ENCODE measurements around the gene CABLES1.
"Not testable (repeated sequence)": the region's sequence is repeated elsewhere in the genome, so short reads cannot be mapped to it uniquely, and the experiment has no call there.

The CABLES1 gene

DNA sequence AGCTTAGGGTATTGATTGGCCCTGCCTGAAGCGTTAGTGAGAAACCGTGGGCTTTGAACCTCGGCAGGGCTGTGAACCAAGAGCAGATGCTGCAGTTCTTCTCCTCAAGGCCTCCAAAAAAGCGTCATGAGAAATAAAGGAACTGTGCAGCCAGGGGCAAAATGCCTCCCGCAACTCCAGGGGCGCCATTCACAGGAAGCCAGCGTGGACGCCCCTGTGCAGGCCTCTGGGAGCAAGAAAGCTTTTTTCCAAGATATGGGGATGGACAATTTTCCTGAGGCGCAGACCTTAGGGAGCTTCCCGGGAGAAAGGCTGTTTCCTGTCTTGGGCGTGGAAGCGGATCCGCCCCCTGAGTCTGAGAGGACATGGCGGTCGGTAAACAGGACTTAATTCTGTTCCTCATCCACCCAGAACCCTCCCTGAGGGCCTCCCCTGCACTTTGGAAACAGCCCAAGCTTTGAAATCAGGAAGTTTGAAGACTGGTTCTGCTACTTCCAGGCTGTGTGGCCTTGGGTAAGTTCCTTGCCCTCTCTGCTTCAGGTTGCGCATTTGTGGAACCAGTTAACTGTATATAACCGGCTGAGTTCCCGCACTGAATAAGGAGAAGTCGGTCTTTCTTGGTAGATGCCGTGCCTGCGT, 29.6 kb upstream of the CABLES1 start:
- Histone ChIP-seq H3K36me3 (ENCODE audit: insufficient read depth, low read length) (no peaks in the 10 kb centered on the region), H3K27ac (no peak overlapping the region), H3K4me3 (no peak overlapping the region), H3K9ac (ENCODE audit: insufficient read length) (no peak overlapping the region), H3K9me3 (ENCODE audit: low read depth, low read length) (no peaks in the 10 kb centered on the region)
- TF ChIP-seq POLR2AphosphoS5 (IDR thresholded peaks at IDR 0.05; ENCODE audit: borderline replicate concordance, low read depth, low read length), result no peak
- no peak for TF ChIP-seq FOXP2 (optimal IDR thresholded peaks at IDR 0.05; ENCODE audit: control extremely low read depth, extremely low read length, insufficient read depth)
- TF ChIP-seq EZH2 (IDR thresholded peaks at IDR 0.05), result no peak
- no peak for DNase-seq (ENCODE audit: low read depth, low spot score)

- H3K9ac ChIP-seq (ENCODE audit: insufficient read length), result no peak overlapping the region
- H3K27ac ChIP-seq, result peak overlapping the region; percentile 63; the same call in 1 of the 2 replicates
- no peaks in the 10 kb centered on the region for H3K36me3 ChIP-seq (ENCODE audit: insufficient read depth, low read length)
- TF ChIP-seq FOXP2 (optimal IDR thresholded peaks at IDR 0.05; ENCODE audit: control extremely low read depth, extremely low read length, insufficient read depth), result no peak
- no peak for TF ChIP-seq EZH2 (IDR thresholded peaks at IDR 0.05)
- TF ChIP-seq POLR2AphosphoS5 (IDR thresholded peaks at IDR 0.05; ENCODE audit: borderline replicate concordance, low read depth, low read length), result no peak
- H3K4me3 ChIP-seq, result peak overlapping the region; percentile 8; the same call in 1 of the 2 replicates
- no peak for DNase-seq (ENCODE audit: low read depth, low spot score)
- H3K9me3 ChIP-seq (ENCODE audit: low read depth, low read length), result no peaks in the 10 kb centered on the region
Measured at GRCh38 chr18:23106575-23106974, 28.7 kb upstream of the CABLES1 start.

- no peak overlapping the region for H3K27ac ChIP-seq
- no peak for DNase-seq (ENCODE audit: low read depth, low spot score)
- H3K4me3 ChIP-seq, result peak overlapping the region; percentile 16; the same call in 1 of the 2 replicates
- H3K9ac ChIP-seq (ENCODE audit: insufficient read length), result no peak overlapping the region
- TF ChIP-seq FOXP2 (optimal IDR thresholded peaks at IDR 0.05; ENCODE audit: control extremely low read depth, extremely low read length, insufficient read depth) (no peak), EZH2 (IDR thresholded peaks at IDR 0.05) (no peak), POLR2AphosphoS5 (IDR thresholded peaks at IDR 0.05; ENCODE audit: borderline replicate concordance, low read depth, low read length) (no peak)
- H3K36me3 ChIP-seq (ENCODE audit: insufficient read depth, low read length), result no peaks in the 10 kb centered on the region
- H3K9me3 ChIP-seq (ENCODE audit: low read depth, low read length), result no peaks in the 10 kb centered on the region
Measured at GRCh38 chr18:23107718-23108117, 27.6 kb upstream of the CABLES1 start.

DNA sequence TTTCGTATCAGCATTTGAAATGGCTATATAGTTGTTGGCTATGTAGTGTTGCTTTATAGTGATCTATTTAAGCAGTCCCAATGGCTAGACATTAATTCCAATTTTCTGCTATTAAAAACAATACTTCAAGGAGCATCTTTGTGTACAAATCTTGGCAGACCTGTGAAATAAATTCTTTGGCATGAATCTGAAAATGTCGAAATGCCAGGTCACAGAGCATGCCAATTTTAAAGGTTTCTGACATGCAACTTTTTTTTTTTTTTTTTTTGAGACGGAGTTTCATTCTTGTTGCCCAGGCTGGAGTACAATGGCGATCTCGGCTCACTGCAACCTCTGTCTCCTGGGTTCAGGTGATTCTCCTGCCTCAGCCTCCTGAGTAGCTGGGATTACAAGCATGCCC, 26.8 kb upstream of the CABLES1 start:
- Histone ChIP-seq H3K36me3 (ENCODE audit: insufficient read depth, low read length) (no peaks in the 10 kb centered on the region), H3K4me3 (no peak overlapping the region), H3K9me3 (ENCODE audit: low read depth, low read length) (no peaks in the 10 kb centered on the region), H3K9ac (ENCODE audit: insufficient read length) (no peak overlapping the region), H3K27ac (no peak overlapping the region)
- TF ChIP-seq FOXP2 (optimal IDR thresholded peaks at IDR 0.05; ENCODE audit: control extremely low read depth, extremely low read length, insufficient read depth), result no peak
- no peak for TF ChIP-seq EZH2 (IDR thresholded peaks at IDR 0.05)
- TF ChIP-seq POLR2AphosphoS5 (IDR thresholded peaks at IDR 0.05; ENCODE audit: borderline replicate concordance, low read depth, low read length), result no peak
- no peak for DNase-seq (ENCODE audit: low read depth, low spot score)

- not testable (repeated sequence) for H3K9ac ChIP-seq (ENCODE audit: insufficient read length); H3K9me3 ChIP-seq (ENCODE audit: low read depth, low read length); H3K27ac ChIP-seq; H3K4me3 ChIP-seq; DNase-seq (ENCODE audit: low read depth, low spot score); H3K36me3 ChIP-seq (ENCODE audit: insufficient read depth, low read length)
Measured at GRCh38 chr18:23109163-23109562, 26.1 kb upstream of the CABLES1 start.

DNA sequence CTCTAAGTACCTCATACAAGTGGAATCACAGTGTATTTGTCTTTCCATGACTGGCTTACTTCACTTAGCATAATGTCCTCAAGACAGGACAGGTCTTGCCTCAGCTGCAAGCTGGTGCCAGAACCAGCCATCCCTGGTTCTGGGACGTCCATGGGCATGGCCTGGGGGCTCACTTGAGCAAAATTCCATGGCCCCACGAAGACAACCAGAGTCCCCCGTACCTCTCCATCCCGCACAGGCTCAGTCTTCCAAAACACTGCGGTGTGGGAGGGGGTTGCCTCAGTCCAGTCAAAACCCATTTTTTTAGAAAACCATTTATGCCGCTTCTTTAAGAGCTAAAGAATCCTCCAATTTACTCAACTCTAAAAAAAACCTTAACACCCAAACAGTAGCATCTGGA, 21.7 kb upstream of the CABLES1 start:
- Histone ChIP-seq H3K9ac (ENCODE audit: insufficient read length) (no peak overlapping the region), H3K36me3 (ENCODE audit: insufficient read depth, low read length) (no peaks in the 10 kb centered on the region), H3K27ac (no peak overlapping the region), H3K4me3 (no peak overlapping the region), H3K9me3 (ENCODE audit: low read depth, low read length) (no peaks in the 10 kb centered on the region)
- no peak for TF ChIP-seq POLR2AphosphoS5 (IDR thresholded peaks at IDR 0.05; ENCODE audit: borderline replicate concordance, low read depth, low read length)
- no peak for TF ChIP-seq EZH2 (IDR thresholded peaks at IDR 0.05)
- no peak for TF ChIP-seq FOXP2 (optimal IDR thresholded peaks at IDR 0.05; ENCODE audit: control extremely low read depth, extremely low read length, insufficient read depth)
- no peak for DNase-seq (ENCODE audit: low read depth, low spot score)

DNA sequence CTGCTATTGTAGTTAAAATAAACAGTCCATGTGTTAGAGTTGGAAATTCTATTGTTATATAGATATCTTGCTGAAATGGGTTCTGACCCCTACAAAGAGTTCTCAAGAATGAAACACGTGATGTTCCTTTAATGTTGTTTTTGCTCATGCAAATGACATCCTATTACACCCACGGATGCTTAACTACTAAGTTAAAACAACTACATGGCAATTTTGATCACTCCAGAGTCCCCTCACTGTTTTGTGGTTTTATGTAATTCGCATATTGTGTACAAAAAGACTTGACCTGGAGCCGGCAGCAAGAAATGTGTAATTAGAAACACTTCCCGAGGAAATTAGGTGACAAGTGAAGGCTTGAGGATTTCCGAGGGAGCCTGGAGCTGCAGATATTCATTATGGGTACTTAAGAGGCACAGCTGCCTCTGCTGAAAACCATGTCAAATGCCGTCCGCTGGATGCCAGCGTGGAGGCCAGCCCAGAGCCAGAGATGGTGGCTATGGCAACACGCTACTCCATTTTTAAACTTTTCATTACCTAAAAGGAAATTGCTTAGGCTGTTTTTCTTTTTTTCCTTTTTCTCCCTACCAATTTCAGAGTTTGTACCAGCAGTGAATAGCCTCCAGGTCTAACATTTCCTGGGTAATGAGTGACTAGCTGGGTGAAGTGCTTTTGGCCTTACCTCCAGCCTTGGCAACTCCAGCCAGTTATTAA, 21.0 kb upstream of the CABLES1 start:
- no peak for TF ChIP-seq POLR2AphosphoS5 (IDR thresholded peaks at IDR 0.05; ENCODE audit: borderline replicate concordance, low read depth, low read length)
- no peak for TF ChIP-seq FOXP2 (optimal IDR thresholded peaks at IDR 0.05; ENCODE audit: control extremely low read depth, extremely low read length, insufficient read depth)
- TF ChIP-seq EZH2 (IDR thresholded peaks at IDR 0.05), result no peak
- DNase-seq (ENCODE audit: low read depth, low spot score), result no peak
- Histone ChIP-seq H3K36me3 (ENCODE audit: insufficient read depth, low read length) (no peaks in the 10 kb centered on the region), H3K9me3 (ENCODE audit: low read depth, low read length) (no peaks in the 10 kb centered on the region), H3K4me3 (peak overlapping the region; percentile 6), H3K27ac (no peak overlapping the region), H3K9ac (ENCODE audit: insufficient read length) (no peak overlapping the region)

- Histone ChIP-seq H3K9ac (ENCODE audit: insufficient read length) (no peak overlapping the region), H3K9me3 (ENCODE audit: low read depth, low read length) (no peaks in the 10 kb centered on the region), H3K27ac (no peak overlapping the region), H3K36me3 (ENCODE audit: insufficient read depth, low read length) (no peaks in the 10 kb centered on the region), H3K4me3 (peak overlapping the region; percentile 6; the same call in 1 of the 2 replicates)
- TF ChIP-seq EZH2 (IDR thresholded peaks at IDR 0.05) (no peak), FOXP2 (optimal IDR thresholded peaks at IDR 0.05; ENCODE audit: control extremely low read depth, extremely low read length, insufficient read depth) (no peak), POLR2AphosphoS5 (IDR thresholded peaks at IDR 0.05; ENCODE audit: borderline replicate concordance, low read depth, low read length) (no peak)
- DNase-seq (ENCODE audit: low read depth, low spot score), result no peak
Measured at GRCh38 chr18:23114911-23115310, 20.4 kb upstream of the CABLES1 start.

All from SK-N-MC (cell line).